Measurements from ENCODE around the gene FADS3. TPM values are rescaled to one million over a fixed set of nuclear protein-coding genes. Genes with fewer than 3 reads are reported as not detected.

The FADS3 gene
- total and polyA plus RNA-seq, 2 experiments from 2014 or later = 44.4 to 73.5 TPM

GRCh38 chr11:61923166-61924063, 32.1 kb upstream of the FADS3 start:
- H3K27ac ChIP-seq (ENCODE audit: low read depth) = no peak overlapping the region

More at GRCh38 chr11:61923166-61924063, 32.1 kb upstream of the FADS3 start:
- H3K79me2 ChIP-seq (replicated peaks; ENCODE audit: insufficient read depth) = no peaks in the 10 kb centered on the region
- no peaks in the 10 kb centered on the region for H4K20me1 ChIP-seq (replicated peaks; ENCODE audit: insufficient read depth)
- no peaks in the 10 kb centered on the region for H3K36me3 ChIP-seq (ENCODE audit: insufficient read depth)
- peak overlapping the region; percentile 70 for H3K4me2 ChIP-seq
- peaks cover 8% of the 10 kb centered on the region; the same call in 1 of the 2 replicates for H3F3A ChIP-seq (replicated peaks; ENCODE audit: low read depth)
- DNase-seq (ENCODE audit: low spot score) = peak; percentile 67
- H3K4me1 ChIP-seq (ENCODE audit: insufficient read depth) = peaks cover 22% of the 10 kb centered on the region
- H3K36me3 Mint-ChIP-seq (ENCODE audit: low read depth) = no peaks in the 10 kb centered on the region; the same call in 2 of the 3 replicates
- H3K27ac Mint-ChIP-seq = peak overlapping the region; percentile 65; the same call in 1 of the 2 replicates
- H3K27me3 Mint-ChIP-seq (ENCODE audit: insufficient read depth, low read depth, poor library complexity) = peaks cover 16% of the 10 kb centered on the region
- H3K9me3 Mint-ChIP-seq = no peaks in the 10 kb centered on the region
- no peaks in the 10 kb centered on the region for H3K9me2 ChIP-seq (ENCODE audit: insufficient read depth)
- H2AFZ ChIP-seq = peak overlapping the region; percentile 95
- H3K27me3 ChIP-seq (ENCODE audit: insufficient read depth) = peaks cover 6% of the 10 kb centered on the region; the same call in 1 of the 2 replicates
- H3K4me1 Mint-ChIP-seq = peaks cover 41% of the 10 kb centered on the region
- no peak for TF ChIP-seq NANOG (IDR thresholded peaks at IDR 0.05; ENCODE audit: borderline replicate concordance)
- TF ChIP-seq EZH2 (IDR thresholded peaks at IDR 0.05; ENCODE audit: low read depth, unreplicated experiment) = no peak
- TF ChIP-seq, protein P1, sequence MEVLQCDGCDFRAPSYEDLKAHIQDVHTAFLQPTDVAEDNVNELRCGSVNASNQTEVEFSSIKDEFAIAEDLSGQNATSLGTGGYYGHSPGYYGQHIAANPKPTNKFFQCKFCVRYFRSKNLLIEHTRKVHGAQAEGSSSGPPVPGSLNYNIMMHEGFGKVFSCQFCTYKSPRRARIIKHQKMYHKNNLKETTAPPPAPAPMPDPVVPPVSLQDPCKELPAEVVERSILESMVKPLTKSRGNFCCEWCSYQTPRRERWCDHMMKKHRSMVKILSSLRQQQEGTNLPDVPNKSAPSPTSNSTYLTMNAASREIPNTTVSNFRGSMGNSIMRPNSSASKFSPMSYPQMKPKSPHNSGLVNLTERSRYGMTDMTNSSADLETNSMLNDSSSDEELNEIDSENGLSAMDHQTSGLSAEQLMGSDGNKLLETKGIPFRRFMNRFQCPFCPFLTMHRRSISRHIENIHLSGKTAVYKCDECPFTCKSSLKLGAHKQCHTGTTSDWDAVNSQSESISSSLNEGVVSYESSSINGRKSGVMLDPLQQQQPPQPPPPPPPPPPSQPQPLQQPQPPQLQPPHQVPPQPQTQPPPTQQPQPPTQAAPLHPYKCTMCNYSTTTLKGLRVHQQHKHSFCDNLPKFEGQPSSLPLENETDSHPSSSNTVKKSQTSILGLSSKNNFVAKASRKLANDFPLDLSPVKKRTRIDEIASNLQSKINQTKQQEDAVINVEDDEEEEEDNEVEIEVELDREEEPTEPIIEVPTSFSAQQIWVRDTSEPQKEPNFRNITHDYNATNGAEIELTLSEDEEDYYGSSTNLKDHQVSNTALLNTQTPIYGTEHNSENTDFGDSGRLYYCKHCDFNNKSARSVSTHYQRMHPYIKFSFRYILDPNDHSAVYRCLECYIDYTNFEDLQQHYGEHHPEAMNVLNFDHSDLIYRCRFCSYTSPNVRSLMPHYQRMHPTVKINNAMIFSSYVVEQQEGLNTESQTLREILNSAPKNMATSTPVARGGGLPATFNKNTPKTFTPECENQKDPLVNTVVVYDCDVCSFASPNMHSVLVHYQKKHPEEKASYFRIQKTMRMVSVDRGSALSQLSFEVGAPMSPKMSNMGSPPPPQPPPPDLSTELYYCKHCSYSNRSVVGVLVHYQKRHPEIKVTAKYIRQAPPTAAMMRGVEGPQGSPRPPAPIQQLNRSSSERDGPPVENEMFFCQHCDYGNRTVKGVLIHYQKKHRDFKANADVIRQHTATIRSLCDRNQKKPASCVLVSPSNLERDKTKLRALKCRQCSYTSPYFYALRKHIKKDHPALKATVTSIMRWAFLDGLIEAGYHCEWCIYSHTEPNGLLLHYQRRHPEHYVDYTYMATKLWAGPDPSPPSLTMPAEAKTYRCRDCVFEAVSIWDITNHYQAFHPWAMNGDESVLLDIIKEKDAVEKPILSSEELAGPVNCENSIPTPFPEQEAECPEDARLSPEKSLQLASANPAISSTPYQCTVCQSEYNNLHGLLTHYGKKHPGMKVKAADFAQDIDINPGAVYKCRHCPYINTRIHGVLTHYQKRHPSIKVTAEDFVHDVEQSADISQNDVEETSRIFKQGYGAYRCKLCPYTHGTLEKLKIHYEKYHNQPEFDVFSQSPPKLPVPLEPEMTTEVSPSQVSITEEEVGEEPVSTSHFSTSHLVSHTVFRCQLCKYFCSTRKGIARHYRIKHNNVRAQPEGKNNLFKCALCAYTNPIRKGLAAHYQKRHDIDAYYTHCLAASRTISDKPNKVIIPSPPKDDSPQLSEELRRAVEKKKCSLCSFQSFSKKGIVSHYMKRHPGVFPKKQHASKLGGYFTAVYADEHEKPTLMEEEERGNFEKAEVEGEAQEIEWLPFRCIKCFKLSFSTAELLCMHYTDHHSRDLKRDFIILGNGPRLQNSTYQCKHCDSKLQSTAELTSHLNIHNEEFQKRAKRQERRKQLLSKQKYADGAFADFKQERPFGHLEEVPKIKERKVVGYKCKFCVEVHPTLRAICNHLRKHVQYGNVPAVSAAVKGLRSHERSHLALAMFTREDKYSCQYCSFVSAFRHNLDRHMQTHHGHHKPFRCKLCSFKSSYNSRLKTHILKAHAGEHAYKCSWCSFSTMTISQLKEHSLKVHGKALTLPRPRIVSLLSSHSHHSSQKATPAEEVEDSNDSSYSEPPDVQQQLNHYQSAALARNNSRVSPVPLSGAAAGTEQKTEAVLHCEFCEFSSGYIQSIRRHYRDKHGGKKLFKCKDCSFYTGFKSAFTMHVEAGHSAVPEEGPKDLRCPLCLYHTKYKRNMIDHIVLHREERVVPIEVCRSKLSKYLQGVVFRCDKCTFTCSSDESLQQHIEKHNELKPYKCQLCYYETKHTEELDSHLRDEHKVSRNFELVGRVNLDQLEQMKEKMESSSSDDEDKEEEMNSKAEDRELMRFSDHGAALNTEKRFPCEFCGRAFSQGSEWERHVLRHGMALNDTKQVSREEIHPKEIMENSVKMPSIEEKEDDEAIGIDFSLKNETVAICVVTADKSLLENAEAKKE (CRISPR knock-in tag; IDR thresholded peaks at IDR 0.05) = peak; percentile 34; the same call in 1 of the 2 replicates
- TF ChIP-seq REST (IDR thresholded peaks at IDR 0.05; ENCODE audit: unreplicated experiment) = peak; percentile 27
- H3K4me3 ChIP-seq = no peak overlapping the region
- H3K4me3 Mint-ChIP-seq = peak overlapping the region; percentile 49; the same call in 2 of the 3 replicates
- ATAC-seq = peak; percentile 83
